Activated CD4-positive, alpha-beta memory T cell treated with anti-CD3 and anti-CD28 coated beads for 36 hours (primary cell): ENCODE results near the gene FAT2. TPM values are rescaled to one million over a fixed set of nuclear protein-coding genes. Genes with fewer than 3 reads are reported as not detected.

Source experiments
- CTCF ChIA-PET: fragments of 350-600 bp; sonication (Branson Sonifier 250); formaldehyde crosslinking; loops from one replicate; lab custom pipeline; 2021; ENCODE audit warnings: antibody characterized with exemption, inconsistent platforms; lab: Charles Lee
- POLR2A ChIA-PET: fragments of 350-600 bp; sonication (Branson Sonifier 250); formaldehyde crosslinking; loops from one replicate; lab custom pipeline; 2021; ENCODE audit warnings: antibody characterized with exemption; lab: Charles Lee
- DNase-seq: peaks from one replicate; pipeline ENCODE4 v3.0.0-alpha.2; 2020
- H3K27ac Mint-ChIP-seq: one replicate; pipeline ENCODE4 v1.8.0; 2021; ENCODE audit warnings: mixed read lengths
- H3K27me3 Mint-ChIP-seq: one replicate; pipeline ENCODE4 v1.8.0; 2021; ENCODE audit warnings: mixed read lengths
- H3K36me3 Mint-ChIP-seq: one replicate; pipeline ENCODE4 v1.8.0; 2021; ENCODE audit warnings: mixed read lengths
- H3K4me1 Mint-ChIP-seq: one replicate; pipeline ENCODE4 v1.8.0; 2021; ENCODE audit warnings: low read depth, mixed read lengths
- H3K4me3 Mint-ChIP-seq: one replicate; pipeline ENCODE4 v1.8.0; 2021; ENCODE audit warnings: mild to moderate bottlenecking, mixed read lengths
- H3K9me3 Mint-ChIP-seq: one replicate; pipeline ENCODE4 v1.8.0; 2021; ENCODE audit warnings: mixed read lengths
- intact Hi-C: fragments of 100-400 bp; cut with micrococcal nuclease; formaldehyde crosslinking; loops from one replicate; pipeline ENCODE4 v1.15.1; 2023
- total RNA-seq, 2 experiments: library from RNA; stranded (reverse); gene quantifications; one replicate each; pipeline ENCODE4 v1.2.3, GENCODE V29; 2021

FAT2 gene
- total RNA-seq, 2 experiments from 2014 or later, result not detected

DNA sequence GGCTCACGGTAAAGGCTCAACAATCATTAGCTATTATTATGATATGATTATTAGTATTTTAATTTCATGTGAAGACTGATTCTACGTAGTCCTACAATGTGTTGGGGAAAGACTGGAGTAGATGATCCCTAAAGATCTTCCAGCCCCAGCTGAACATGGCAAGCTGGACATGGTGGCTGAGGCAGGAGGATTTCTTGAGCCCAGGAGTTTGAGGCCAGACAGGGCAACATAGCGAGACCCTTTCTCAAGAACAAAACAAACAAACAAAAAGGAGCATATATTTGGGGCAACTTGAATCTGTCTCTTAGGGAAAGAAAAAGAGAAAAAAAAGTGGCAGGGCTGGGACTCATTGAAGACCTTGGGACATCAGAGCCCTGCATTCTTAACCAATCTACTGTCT is 16.2 kb upstream of the FAT2 start:
- no peaks in the 10 kb centered on the region for H3K36me3 Mint-ChIP-seq
- ChIA-PET POLR2A (interaction anchor here (0.6 kb wide), 1 partner anchor 184 kb away, joined by 3 read pairs; no protein-coding TSS in a partner anchor), CTCF (no interaction called here)
- H3K27ac Mint-ChIP-seq, result no peak overlapping the region
- peaks cover 4% of the 10 kb centered on the region for H3K4me1 Mint-ChIP-seq
- H3K9me3 Mint-ChIP-seq, result no peaks in the 10 kb centered on the region
- H3K27me3 Mint-ChIP-seq, result no peaks in the 10 kb centered on the region
- intact Hi-C loops, result no loop called here
- DNase-seq, result no peak
- H3K4me3 Mint-ChIP-seq, result no peak overlapping the region

DNA sequence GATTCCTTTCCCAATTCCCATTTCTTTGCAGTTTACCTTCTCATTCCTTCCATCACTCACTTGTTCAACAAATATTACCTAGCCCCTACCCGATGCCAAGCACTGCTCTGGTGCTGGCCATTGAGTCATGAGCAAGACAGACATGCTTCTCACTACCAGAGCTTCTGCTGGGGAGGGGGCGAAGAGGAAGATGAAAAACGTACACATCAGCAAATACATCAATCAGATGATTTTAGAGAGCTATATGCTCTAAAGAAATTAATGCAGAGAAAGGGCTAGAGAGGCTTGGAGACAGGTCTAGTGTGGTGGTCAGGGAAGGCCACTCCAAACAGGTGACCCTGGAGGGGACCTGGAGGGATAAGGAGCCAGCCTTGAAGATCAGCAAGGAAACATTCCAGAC is 14.4 kb upstream of the FAT2 start:
- H3K27me3 Mint-ChIP-seq, result no peaks in the 10 kb centered on the region
- no peaks in the 10 kb centered on the region for H3K9me3 Mint-ChIP-seq
- no peak overlapping the region for H3K4me3 Mint-ChIP-seq
- H3K4me1 Mint-ChIP-seq, result no peaks in the 10 kb centered on the region
- CTCF ChIA-PET, result no interaction called here
- no peak for DNase-seq
- intact Hi-C loops, result no loop called here
- no peaks in the 10 kb centered on the region for H3K36me3 Mint-ChIP-seq
- POLR2A ChIA-PET, result no interaction called here
- no peak overlapping the region for H3K27ac Mint-ChIP-seq

DNA sequence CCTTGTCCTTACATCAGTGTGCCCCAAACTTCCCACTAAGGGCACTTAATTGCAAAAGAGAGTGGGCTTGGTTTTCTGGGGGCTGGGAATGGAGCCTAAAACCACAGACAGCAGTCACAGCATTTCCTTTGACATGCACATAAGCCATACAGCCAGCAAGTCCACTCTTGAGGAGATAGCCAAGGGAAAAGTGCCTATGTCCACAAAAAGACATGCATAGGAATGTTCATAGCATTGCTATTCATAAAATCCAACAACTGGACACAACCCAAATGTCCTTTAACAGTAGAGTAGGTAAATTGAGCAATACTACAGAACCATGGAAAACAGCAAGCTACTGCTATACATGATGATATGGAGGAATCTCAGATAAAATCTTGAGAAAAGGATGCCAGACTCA is 11.7 kb upstream of the FAT2 start:
- no peak for DNase-seq
- peaks cover 4% of the 10 kb centered on the region for H3K4me1 Mint-ChIP-seq
- no peaks in the 10 kb centered on the region for H3K36me3 Mint-ChIP-seq
- intact Hi-C loops, result no loop called here
- H3K27ac Mint-ChIP-seq, result no peak overlapping the region
- ChIA-PET POLR2A (no interaction called here), CTCF (no interaction called here)
- no peaks in the 10 kb centered on the region for H3K27me3 Mint-ChIP-seq
- H3K4me3 Mint-ChIP-seq, result no peak overlapping the region
- H3K9me3 Mint-ChIP-seq, result no peaks in the 10 kb centered on the region

DNA sequence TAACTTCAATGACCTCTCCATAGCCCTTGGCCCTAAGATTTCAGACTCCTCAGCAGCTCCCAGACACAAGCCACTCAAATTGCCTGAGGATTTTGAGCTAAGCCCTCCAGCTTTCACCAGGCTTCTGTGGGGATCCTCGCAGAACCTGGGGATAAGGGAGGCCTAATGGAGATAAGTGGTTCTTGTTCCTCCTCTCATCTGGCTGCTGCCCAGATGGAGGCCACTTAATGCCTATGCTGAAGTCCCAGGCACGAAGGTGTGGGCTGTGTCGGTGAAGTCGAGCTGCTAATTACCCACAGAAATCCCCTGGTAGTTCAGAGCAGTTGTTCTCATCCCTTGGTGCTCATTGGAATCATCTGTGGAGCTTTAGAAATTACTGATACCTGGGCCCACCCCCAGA is 10.3 kb upstream of the FAT2 start:
- ChIA-PET POLR2A (no interaction called here), CTCF (no interaction called here)
- Mint-ChIP-seq H3K4me1 (peaks cover 4% of the 10 kb centered on the region), H3K36me3 (no peaks in the 10 kb centered on the region), H3K9me3 (no peaks in the 10 kb centered on the region), H3K4me3 (no peak overlapping the region), H3K27ac (no peak overlapping the region), H3K27me3 (no peaks in the 10 kb centered on the region)
- intact Hi-C loops, result no loop called here
- no peak for DNase-seq

GRCh38 chr5:151600069-151600665 is 9.0 kb upstream of the FAT2 start:
- intact Hi-C loops, result no loop called here
- Mint-ChIP-seq H3K4me1 (peaks cover 4% of the 10 kb centered on the region), H3K4me3 (no peak overlapping the region), H3K9me3 (no peaks in the 10 kb centered on the region), H3K27ac (no peak overlapping the region), H3K36me3 (no peaks in the 10 kb centered on the region), H3K27me3 (no peaks in the 10 kb centered on the region)
- DNase-seq, result no peak
- CTCF ChIA-PET, result no interaction called here
- POLR2A ChIA-PET, result no interaction called here

DNA sequence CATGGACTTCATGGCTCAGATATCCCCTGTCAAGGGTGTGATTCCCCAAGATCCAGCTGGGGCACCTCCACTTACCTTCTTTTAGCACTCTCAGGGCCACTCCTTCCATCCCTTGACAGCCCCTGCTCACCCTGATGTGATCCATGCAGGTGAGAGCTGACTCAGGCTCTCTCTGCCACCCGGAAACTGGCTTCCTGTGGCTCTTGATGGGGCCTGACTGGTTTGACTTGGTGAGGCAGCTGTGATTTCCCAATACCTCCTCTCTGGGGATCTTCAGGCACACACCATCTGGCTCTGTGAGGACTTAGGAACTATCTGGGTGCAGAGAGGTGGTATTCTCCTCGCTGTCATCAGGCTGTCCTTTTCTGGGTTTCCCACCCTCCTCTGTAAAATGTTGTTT is 7.9 kb upstream of the FAT2 start:
- H3K27me3 Mint-ChIP-seq, result no peaks in the 10 kb centered on the region
- H3K36me3 Mint-ChIP-seq, result no peaks in the 10 kb centered on the region
- DNase-seq, result peak; percentile 43
- no peaks in the 10 kb centered on the region for H3K9me3 Mint-ChIP-seq
- ChIA-PET POLR2A (no interaction called here), CTCF (interaction anchor here (1.3 kb wide), 1 partner anchor 142 kb away, joined by 3 read pairs; no protein-coding TSS in a partner anchor)
- H3K4me1 Mint-ChIP-seq, result peaks cover 4% of the 10 kb centered on the region
- no peak overlapping the region for H3K27ac Mint-ChIP-seq
- intact Hi-C loops, result loop anchor here (2.0 kb wide), 1 partner anchor 14 kb away; no protein-coding TSS in a partner anchor
- no peak overlapping the region for H3K4me3 Mint-ChIP-seq

DNA sequence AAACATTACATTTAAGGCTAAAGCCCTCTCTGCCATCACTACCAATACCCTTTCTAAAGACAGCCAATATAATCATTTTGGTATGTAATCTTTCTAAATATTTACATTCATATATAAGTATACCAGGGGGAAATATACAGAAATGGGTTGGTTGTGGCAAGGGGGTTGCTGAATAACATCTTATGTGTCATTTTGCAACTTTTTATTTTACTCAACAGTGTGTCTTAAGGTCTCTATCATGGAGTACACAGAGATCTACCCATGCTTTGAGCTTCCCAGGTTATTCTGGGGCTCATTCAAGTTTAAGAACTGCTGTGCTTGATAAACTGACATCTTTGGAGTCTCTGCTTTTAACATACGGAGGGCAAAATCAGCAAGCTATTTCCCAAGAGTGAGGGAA is 7.4 kb upstream of the FAT2 start:
- no peak overlapping the region for H3K27ac Mint-ChIP-seq
- DNase-seq, result no peak
- no peaks in the 10 kb centered on the region for H3K27me3 Mint-ChIP-seq
- no peak overlapping the region for H3K4me3 Mint-ChIP-seq
- POLR2A ChIA-PET, result no interaction called here
- H3K9me3 Mint-ChIP-seq, result no peaks in the 10 kb centered on the region
- CTCF ChIA-PET, result interaction anchor here (1.3 kb wide), 1 partner anchor 143 kb away, joined by 3 read pairs; no protein-coding TSS in a partner anchor
- intact Hi-C loops, result loop anchor here (2.0 kb wide), 1 partner anchor 14 kb away; no protein-coding TSS in a partner anchor
- no peaks in the 10 kb centered on the region for H3K36me3 Mint-ChIP-seq
- H3K4me1 Mint-ChIP-seq, result peaks cover 4% of the 10 kb centered on the region

DNA sequence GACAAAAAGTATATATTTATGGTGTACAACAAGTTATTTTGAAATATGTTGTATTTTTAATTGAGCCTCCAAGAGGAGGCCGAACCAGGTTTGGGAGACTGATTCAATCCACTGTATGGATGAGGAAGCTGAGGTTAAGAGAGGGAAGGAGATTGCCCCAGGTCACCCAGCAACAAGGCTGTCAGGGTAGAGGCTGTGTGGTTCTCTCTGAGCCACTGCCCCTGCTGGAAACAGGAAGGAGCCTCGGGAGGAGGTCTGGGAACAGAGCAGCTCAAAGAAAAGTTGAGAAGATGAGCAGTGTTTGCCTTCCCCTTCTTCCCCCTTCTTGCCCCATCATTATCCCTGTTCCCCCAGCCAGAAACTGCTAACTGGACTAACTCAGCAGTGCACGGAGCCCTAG is 6.6 kb upstream of the FAT2 start:
- CTCF ChIA-PET, result interaction anchor here (0.7 kb wide), 1 partner anchor 218 kb away, joined by 3 read pairs; no protein-coding TSS in a partner anchor
- Mint-ChIP-seq H3K9me3 (no peaks in the 10 kb centered on the region), H3K36me3 (no peaks in the 10 kb centered on the region), H3K27me3 (no peaks in the 10 kb centered on the region), H3K4me1 (peaks cover 4% of the 10 kb centered on the region), H3K27ac (no peak overlapping the region), H3K4me3 (no peak overlapping the region)
- POLR2A ChIA-PET, result no interaction called here
- intact Hi-C loops, result loop anchor here (2.0 kb wide), 1 partner anchor 15 kb away; no protein-coding TSS in a partner anchor
- DNase-seq, result no peak

DNA sequence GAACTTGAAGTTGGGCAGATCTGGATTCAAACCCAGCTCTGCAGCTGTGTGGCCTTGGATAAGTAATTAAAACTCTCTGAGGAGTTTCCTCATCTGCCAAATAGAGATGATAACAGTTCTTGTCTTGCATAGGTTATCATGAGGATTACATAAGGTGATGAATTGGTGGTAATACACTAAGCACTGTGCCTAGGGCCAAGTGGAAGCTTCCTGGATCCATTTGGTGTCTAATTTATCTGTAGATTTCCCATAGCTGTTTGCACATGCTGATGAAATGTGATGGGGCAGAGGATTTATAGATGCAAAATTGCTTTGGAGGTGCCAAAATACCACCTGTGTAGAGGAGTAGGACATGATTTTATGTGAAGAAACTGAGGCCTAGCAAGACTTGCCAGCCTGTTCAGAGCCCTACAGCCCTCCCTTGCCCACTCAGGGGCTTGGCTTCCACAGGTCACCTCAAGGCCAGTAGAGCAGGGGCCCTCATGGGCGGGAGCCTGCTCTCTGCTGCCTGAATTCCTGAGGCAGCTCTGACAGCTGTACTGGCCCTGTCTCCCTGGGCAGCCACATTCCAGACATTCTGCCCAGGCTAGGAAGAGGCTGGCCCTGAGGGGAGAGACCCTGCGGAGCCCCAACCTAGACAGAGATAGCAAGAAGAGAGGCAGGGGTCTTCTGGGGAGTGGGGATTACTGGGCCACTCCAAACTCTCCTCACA is 5.9 kb upstream of the FAT2 start:
- Mint-ChIP-seq H3K27ac (no peak overlapping the region), H3K27me3 (no peaks in the 10 kb centered on the region), H3K4me3 (no peak overlapping the region), H3K36me3 (no peaks in the 10 kb centered on the region), H3K4me1 (peaks cover 4% of the 10 kb centered on the region), H3K9me3 (no peaks in the 10 kb centered on the region)
- CTCF ChIA-PET, result interaction anchor here (0.7 to 1.9 kb wide), 2 partner anchors 55 to 219 kb away, joined by 3 to 5 read pairs; no protein-coding TSS in a partner anchor
- POLR2A ChIA-PET, result no interaction called here
- DNase-seq, result no peak
- intact Hi-C loops, result no loop called here

DNA sequence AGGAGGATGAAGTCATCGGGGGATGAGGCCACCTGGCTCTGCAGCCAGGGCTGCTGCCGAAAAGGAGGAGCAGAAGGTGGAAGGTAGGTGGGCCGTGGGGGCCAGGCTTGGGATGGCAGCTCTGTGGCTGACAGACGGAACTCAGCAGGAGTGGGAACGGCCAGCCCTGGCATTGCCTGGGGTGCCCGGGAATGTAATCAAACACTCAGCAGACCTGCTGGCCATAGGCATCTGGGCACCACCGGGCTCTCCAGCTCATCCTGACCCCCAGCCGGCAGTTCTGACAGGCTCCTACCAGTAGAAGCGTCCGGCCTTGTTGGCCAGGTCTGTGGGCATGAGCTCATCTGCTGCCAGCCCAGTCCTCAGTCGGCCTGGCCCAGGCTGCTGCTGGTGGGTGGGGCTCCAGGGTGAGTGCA is 4.3 kb upstream of the FAT2 start:
- Mint-ChIP-seq H3K27ac (no peak overlapping the region), H3K4me3 (no peak overlapping the region), H3K9me3 (no peaks in the 10 kb centered on the region), H3K4me1 (peaks cover 4% of the 10 kb centered on the region), H3K36me3 (no peaks in the 10 kb centered on the region), H3K27me3 (no peaks in the 10 kb centered on the region)
- DNase-seq, result no peak
- CTCF ChIA-PET, result interaction anchor here (1.9 kb wide), 1 partner anchor 57 kb away, joined by 5 read pairs; no protein-coding TSS in a partner anchor
- intact Hi-C loops, result no loop called here
- POLR2A ChIA-PET, result no interaction called here

GRCh38 chr5:151592855-151593408 is 1.8 kb upstream of the FAT2 start:
- Mint-ChIP-seq H3K9me3 (no peaks in the 10 kb centered on the region), H3K27ac (no peak overlapping the region), H3K27me3 (no peaks in the 10 kb centered on the region), H3K4me1 (no peaks in the 10 kb centered on the region), H3K36me3 (no peaks in the 10 kb centered on the region), H3K4me3 (no peak overlapping the region)
- ChIA-PET CTCF (no interaction called here), POLR2A (no interaction called here)
- DNase-seq, result no peak
- intact Hi-C loops, result no loop called here

GRCh38 chr5:151589878-151590570 is 1.1 kb downstream of the FAT2 start:
- H3K27ac Mint-ChIP-seq, result no peak overlapping the region
- H3K9me3 Mint-ChIP-seq, result no peaks in the 10 kb centered on the region
- no peaks in the 10 kb centered on the region for H3K36me3 Mint-ChIP-seq
- no peak for DNase-seq
- H3K4me3 Mint-ChIP-seq, result no peak overlapping the region
- ChIA-PET CTCF (no interaction called here), POLR2A (no interaction called here)
- no peaks in the 10 kb centered on the region for H3K27me3 Mint-ChIP-seq
- intact Hi-C loops, result no loop called here
- no peaks in the 10 kb centered on the region for H3K4me1 Mint-ChIP-seq
